ENCODE results near the gene CSN3. TPM values are rescaled to one million over a fixed set of nuclear protein-coding genes. Genes with fewer than 3 reads are reported as not detected.

The CSN3 gene
- total RNA-seq, 1 donor from 2014 or later: not detected

DNA sequence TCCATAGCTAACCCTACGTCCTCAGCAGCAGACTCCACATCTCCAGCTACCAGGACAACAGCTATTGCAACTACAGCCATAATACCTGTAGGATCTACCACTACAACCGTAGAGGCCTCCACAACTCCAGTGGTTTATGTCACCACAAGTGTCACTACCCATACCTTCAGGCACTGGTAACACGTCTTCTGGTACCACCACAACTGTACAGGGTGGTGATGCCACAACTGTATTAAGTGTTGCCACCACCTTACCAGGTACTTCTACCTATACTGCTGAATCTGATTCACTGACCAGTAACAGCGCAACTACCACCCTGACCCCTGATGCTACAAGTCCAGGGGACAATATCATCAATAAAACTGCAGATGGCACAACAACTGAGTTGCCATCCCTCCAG lies 57.8 kb downstream of the CSN3 start:
- Mint-ChIP-seq H3K4me3 (no peak overlapping the region), H3K9me3 (no peaks in the 10 kb centered on the region), H3K4me1 (no peaks in the 10 kb centered on the region), H3K27ac (ENCODE audit: unreplicated experiment) (no peak overlapping the region), H3K27me3 (ENCODE audit: low read depth) (peaks cover 11% of the 10 kb centered on the region), H3K36me3 (ENCODE audit: low read depth) (no peaks in the 10 kb centered on the region)
- TF ChIP-seq, protein P1, sequence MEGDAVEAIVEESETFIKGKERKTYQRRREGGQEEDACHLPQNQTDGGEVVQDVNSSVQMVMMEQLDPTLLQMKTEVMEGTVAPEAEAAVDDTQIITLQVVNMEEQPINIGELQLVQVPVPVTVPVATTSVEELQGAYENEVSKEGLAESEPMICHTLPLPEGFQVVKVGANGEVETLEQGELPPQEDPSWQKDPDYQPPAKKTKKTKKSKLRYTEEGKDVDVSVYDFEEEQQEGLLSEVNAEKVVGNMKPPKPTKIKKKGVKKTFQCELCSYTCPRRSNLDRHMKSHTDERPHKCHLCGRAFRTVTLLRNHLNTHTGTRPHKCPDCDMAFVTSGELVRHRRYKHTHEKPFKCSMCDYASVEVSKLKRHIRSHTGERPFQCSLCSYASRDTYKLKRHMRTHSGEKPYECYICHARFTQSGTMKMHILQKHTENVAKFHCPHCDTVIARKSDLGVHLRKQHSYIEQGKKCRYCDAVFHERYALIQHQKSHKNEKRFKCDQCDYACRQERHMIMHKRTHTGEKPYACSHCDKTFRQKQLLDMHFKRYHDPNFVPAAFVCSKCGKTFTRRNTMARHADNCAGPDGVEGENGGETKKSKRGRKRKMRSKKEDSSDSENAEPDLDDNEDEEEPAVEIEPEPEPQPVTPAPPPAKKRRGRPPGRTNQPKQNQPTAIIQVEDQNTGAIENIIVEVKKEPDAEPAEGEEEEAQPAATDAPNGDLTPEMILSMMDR (conservative IDR thresholded peaks at IDR 0.05): no peak
- no peak for DNase-seq (ENCODE audit: low read depth, low spot score)

Other genes starting within 250 kb of the CSN3 start
- not detected in 2 replicates for gene STATH, start 246.6 kb upstream of the CSN3 start, total RNA-seq
- not detected in 2 replicates for gene HTN3, start 214.1 kb upstream of the CSN3 start, total RNA-seq
- gene HTN1, start 192.2 kb upstream of the CSN3 start, total RNA-seq: not detected in 2 replicates
- not detected in 2 replicates for gene PRR27, start 88.4 kb upstream of the CSN3 start, total RNA-seq
- gene ODAM, start 46.9 kb upstream of the CSN3 start, total RNA-seq: not detected in 2 replicates
- not detected in 2 replicates for gene FDCSP, start 16.5 kb upstream of the CSN3 start, total RNA-seq
- not detected in 2 replicates for gene CABS1, start 92.4 kb downstream of the CSN3 start, total RNA-seq
- not detected in 2 replicates for gene SMR3A, start 118.2 kb downstream of the CSN3 start, total RNA-seq
- not detected in 2 replicates for gene SMR3B, start 140.5 kb downstream of the CSN3 start, total RNA-seq
- gene OPRPN, start 155.3 kb downstream of the CSN3 start, total RNA-seq: not detected in 2 replicates
- not detected in 2 replicates for gene MUC7, start 229.6 kb downstream of the CSN3 start, total RNA-seq

All from neural crest cell (in vitro differentiated cells).